Effector memory CD8-positive, alpha-beta T cell (primary cell): Measurements from ENCODE around the gene SLC35E3.
"Not testable (repeated sequence)": the region's sequence is repeated elsewhere in the genome, so short reads cannot be mapped to it uniquely, and the experiment has no call there.

Experiments used
- ATAC-seq: fragments of 150-1000 bp; cut with Tn5 transposase; replicated peaks from 2 replicates; pipeline ENCODE4 v1.10.0; 2021; ENCODE audit warnings: mild to moderate bottlenecking, moderate library complexity
- DNase-seq, 3 experiments: peaks; one replicate each; pipeline ENCODE4 v3.0.0; 2021
- H3K27ac Mint-ChIP-seq, 2 donors: one replicate each; pipeline ENCODE4 v1.8.0; 2022; ENCODE audit warnings: mild to moderate bottlenecking in 2 of 2, mixed read lengths in 2 of 2, moderate library complexity in 2 of 2
- H3K27me3 Mint-ChIP-seq, 2 donors: one replicate each; pipeline ENCODE4 v1.8.0; 2022; ENCODE audit warnings: mixed read lengths in 2 of 2
- H3K36me3 Mint-ChIP-seq: one replicate; pipeline ENCODE4 v1.8.0; 2022; ENCODE audit warnings: mild to moderate bottlenecking, moderate library complexity, mixed read lengths; ENCODE audit not compliant: insufficient read depth
- H3K4me1 Mint-ChIP-seq, 2 donors: one replicate each; pipeline ENCODE4 v1.8.0; 2022; ENCODE audit warnings: low read depth in 2 of 2, mixed read lengths in 2 of 2
- H3K4me3 Mint-ChIP-seq, 2 donors: one replicate each; pipeline ENCODE4 v1.8.0; 2022; ENCODE audit warnings: mild to moderate bottlenecking in 2 of 2, mixed read lengths in 2 of 2, moderate library complexity in 2 of 2
- H3K9me3 Mint-ChIP-seq, 2 donors: one replicate each; pipeline ENCODE4 v1.8.0; 2022; ENCODE audit warnings: mixed read lengths in 2 of 2

SLC35E3 gene

GRCh38 chr12:68792952-68793351 is 47.0 kb downstream of the SLC35E3 start:
- Mint-ChIP-seq H3K36me3 (no peaks in the 10 kb centered on the region), H3K4me1 (no peaks in the 10 kb centered on the region)

GRCh38 chr12:68793436-68793835 is 47.5 kb downstream of the SLC35E3 start:
- Mint-ChIP-seq H3K27ac (peak overlapping the region in 1 of 2 donors; percentile 51), H3K27me3 (no peaks in the 10 kb centered on the region), H3K4me3 (no peak overlapping the region), H3K9me3 (no peaks in the 10 kb centered on the region), H3K4me1 (no peaks in the 10 kb centered on the region), H3K36me3 (no peaks in the 10 kb centered on the region)
- ATAC-seq, result no peak
- no peak for DNase-seq

More at GRCh38 chr12:68792952-68793351, 47.0 kb downstream of the SLC35E3 start:
- H3K27ac Mint-ChIP-seq, result peak overlapping the region in 1 of 2 donors; percentile 51
- no peaks in the 10 kb centered on the region for H3K27me3 Mint-ChIP-seq
- ATAC-seq (peak; percentile 89), DNase-seq (peak; percentile 10 to 45 (median 33))
- no peak overlapping the region for H3K4me3 Mint-ChIP-seq
- H3K9me3 Mint-ChIP-seq, result no peaks in the 10 kb centered on the region

DNA sequence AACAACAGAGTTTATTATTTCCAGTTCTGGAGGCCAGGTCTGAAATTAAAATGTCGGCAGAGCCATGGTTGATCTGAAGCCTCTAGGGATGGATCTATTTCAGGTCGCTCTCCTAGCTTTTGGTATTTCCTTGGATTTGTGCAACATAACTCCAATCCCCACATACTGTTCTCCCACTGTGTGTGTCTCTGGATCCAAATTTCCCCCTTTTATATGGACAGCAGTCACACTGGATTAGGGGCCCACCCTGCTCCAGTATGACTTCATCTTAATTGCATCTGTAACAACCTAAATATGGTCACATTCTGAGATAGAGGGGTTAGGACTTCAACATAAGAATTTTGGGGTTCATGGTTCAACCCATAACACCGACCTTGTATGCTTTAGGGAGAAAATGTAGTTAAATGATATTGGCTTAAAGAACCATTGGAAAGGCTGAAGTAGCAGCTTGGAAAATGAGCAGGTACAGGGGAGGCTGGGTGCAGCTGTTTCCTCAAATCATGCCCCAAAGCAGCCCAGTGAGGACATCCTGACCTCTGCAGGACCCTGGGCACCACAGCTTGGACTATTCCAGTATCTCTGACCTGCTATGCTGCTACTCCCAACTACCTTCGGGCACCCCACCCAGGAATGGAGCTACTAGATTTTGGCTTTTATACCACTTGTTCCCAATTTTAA is 48.1 kb downstream of the SLC35E3 start:
- H3K27me3 Mint-ChIP-seq, result no peaks in the 10 kb centered on the region
- no peak overlapping the region for H3K4me3 Mint-ChIP-seq
- H3K36me3 Mint-ChIP-seq, result no peaks in the 10 kb centered on the region
- ATAC-seq, result no peak
- H3K4me1 Mint-ChIP-seq, result no peaks in the 10 kb centered on the region
- H3K9me3 Mint-ChIP-seq, result no peaks in the 10 kb centered on the region
- no peak overlapping the region for H3K27ac Mint-ChIP-seq
- DNase-seq, result no peak

- Mint-ChIP-seq H3K9me3 (no peaks in the 10 kb centered on the region), H3K4me3 (no peak overlapping the region), H3K27me3 (peaks cover 0 to 2% of the 10 kb centered on the region in 2 donors), H3K27ac (no peak overlapping the region), H3K4me1 (no peaks in the 10 kb centered on the region), H3K36me3 (no peaks in the 10 kb centered on the region)
- no peak for ATAC-seq
- DNase-seq, result no peak
Measured at GRCh38 chr12:68794653-68795251, 48.8 kb downstream of the SLC35E3 start.

DNA sequence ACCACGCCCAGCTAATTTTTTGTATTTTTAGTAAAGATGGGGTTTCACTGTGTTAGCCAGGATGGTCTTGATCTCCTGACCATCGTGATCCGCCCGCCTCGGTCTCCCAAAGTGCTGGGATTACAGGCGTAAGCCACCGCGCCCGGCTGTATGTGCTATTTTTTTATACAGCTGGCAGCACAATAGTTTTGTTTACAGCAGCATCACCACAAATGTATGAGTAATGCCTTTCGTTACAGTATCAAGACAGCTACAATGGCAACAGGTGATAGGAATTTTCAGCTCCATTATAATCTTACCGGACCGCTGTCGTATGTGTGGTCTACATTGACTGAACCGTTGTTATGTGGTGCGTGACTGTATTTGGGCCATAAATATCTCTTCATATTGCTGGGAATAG is 50.4 kb downstream of the SLC35E3 start:
- no peak for ATAC-seq
- H3K27me3 Mint-ChIP-seq, result peaks cover 0 to 7% of the 10 kb centered on the region in 2 donors
- H3K36me3 Mint-ChIP-seq, result no peaks in the 10 kb centered on the region
- H3K4me1 Mint-ChIP-seq, result no peaks in the 10 kb centered on the region
- DNase-seq, result no peak
- no peak overlapping the region for H3K4me3 Mint-ChIP-seq
- H3K27ac Mint-ChIP-seq, result no peak overlapping the region
- H3K9me3 Mint-ChIP-seq, result no peaks in the 10 kb centered on the region

GRCh38 chr12:68798882-68799234 is 52.9 kb downstream of the SLC35E3 start:
- Mint-ChIP-seq H3K4me1 (no peaks in the 10 kb centered on the region), H3K36me3 (no peaks in the 10 kb centered on the region), H3K27me3 (peaks cover 0 to 7% of the 10 kb centered on the region in 2 donors), H3K4me3 (no peak overlapping the region), H3K27ac (no peak overlapping the region), H3K9me3 (no peaks in the 10 kb centered on the region)
- DNase-seq (no peak), ATAC-seq (no peak)

DNA sequence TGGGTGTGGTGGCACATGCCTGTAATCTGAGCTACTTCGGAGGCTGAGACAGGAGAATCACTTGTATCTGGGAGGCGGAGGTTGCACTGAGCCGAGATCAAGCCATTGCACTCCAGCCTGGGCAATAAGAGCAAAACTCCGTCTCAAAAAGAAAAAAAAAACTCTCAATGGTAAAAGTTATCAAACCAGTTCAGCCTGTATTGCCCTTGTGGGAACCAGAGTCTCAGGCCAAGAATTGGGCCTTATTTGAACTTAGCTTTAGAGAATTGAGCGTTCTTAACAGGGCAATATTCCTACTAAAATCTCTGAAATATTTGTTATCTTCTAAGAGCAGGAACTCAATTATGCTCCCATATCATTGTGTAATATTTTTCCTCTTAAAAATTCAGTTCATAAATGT is 54.3 kb downstream of the SLC35E3 start:
- DNase-seq (no peak), ATAC-seq (no peak)
- Mint-ChIP-seq H3K4me3 (no peak overlapping the region), H3K36me3 (no peaks in the 10 kb centered on the region), H3K27ac (no peak overlapping the region), H3K9me3 (no peaks in the 10 kb centered on the region), H3K27me3 (peaks cover 0 to 7% of the 10 kb centered on the region in 2 donors), H3K4me1 (no peaks in the 10 kb centered on the region)

GRCh38 chr12:68801124-68801523 is 55.1 kb downstream of the SLC35E3 start:
- H3K27me3 Mint-ChIP-seq, H3K9me3 Mint-ChIP-seq, H3K4me3 Mint-ChIP-seq, H3K4me1 Mint-ChIP-seq, H3K36me3 Mint-ChIP-seq, DNase-seq, ATAC-seq, H3K27ac Mint-ChIP-seq: not testable (repeated sequence)

DNA sequence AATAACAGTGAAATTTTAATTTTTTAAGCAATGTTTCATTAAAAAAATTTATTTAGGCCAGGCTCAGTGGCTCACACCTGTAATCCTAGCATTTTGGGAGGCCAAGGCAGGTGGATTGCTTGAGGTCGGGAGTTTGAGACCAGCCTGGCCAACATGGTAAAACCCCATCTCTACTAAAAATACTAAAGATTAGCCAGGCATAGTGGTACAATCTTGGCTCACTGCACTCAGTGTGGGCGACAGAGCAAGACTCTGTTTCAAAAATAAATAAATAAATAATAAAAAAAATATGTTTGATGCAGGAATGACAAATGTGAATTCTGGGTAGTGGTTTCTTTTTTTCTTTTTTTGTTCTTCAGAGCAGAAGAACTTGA is 56.4 kb downstream of the SLC35E3 start:
- not testable (repeated sequence) for ATAC-seq, H3K27ac Mint-ChIP-seq, DNase-seq, H3K4me3 Mint-ChIP-seq, H3K4me1 Mint-ChIP-seq, H3K9me3 Mint-ChIP-seq, H3K27me3 Mint-ChIP-seq, H3K36me3 Mint-ChIP-seq

DNA sequence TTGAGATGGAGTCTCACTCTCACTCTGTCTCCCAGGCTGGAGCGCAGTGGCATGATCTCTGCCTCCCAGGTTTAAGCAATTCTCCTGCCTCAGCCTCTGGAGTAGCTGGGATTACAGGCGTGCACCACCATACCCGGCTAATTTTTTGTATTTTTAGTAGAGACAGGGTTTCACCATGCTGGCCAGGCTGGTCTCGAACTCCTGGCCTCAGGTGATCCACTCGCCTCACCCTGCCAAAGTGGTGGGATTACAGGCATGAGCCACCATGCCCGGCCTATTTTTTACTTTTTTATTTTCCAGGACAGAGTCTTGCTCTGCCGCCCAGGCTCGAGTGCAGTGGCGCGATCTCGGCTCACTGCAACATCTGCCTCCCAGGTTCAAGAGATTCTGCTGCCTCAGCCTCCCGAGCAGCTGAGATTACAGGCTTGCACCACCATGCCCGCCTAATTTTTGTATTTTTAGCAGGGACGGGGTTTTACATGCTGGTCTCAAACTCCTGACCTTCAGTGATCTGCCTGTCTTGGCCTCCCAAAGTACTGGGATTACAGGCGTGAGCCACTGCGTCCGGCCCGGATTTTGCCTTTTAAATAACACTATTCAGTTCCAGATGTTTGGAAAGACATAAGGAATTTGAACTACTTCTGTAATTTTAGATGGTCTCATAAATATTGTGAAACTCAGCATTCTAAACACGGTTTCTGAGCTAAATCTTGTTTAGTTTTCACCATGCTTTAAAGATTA is 57.1 kb downstream of the SLC35E3 start:
- not testable (repeated sequence) for H3K9me3 Mint-ChIP-seq, H3K4me1 Mint-ChIP-seq, H3K4me3 Mint-ChIP-seq

DNA sequence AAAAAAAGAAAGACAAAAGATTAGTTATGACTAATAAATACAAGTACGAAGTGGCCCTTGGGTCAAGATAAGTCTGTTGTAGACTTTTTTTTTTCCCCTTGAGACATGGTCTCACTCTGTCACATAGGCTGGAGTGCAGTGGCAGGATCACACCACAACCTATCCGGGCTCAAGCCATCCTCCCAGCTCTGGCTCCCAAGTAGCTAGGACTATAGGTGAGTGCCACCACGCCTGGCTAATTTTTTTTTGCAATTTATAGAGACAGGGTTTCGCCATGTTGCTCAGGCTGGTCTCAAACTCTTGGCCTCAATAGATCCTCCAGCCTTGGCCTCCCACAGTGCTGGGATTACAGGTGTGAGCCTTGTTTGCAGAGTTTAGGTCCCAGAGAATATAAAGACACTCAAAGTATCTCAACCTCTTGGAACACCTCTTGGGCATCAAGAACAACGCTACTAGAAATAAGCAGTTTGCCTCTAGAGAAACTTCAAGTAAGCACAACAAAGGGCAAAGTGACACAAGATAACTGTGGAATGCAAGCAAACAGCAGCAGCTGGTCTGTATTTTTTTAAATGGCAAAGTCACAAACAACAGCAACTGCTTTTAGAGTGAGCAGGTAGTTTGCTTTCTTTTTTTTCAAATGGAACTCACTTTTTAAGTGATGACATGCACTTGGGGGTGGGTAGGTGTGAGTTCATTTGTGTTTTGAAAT is 58.1 kb downstream of the SLC35E3 start:
- Mint-ChIP-seq H3K27ac (no peak overlapping the region), H3K36me3 (peaks cover 20% of the 10 kb centered on the region), H3K9me3 (no peaks in the 10 kb centered on the region), H3K27me3 (peaks cover 0 to 7% of the 10 kb centered on the region in 2 donors), H3K4me1 (peaks cover 9 to 14% of the 10 kb centered on the region in 2 donors), H3K4me3 (no peak overlapping the region)
- DNase-seq (no peak), ATAC-seq (no peak)

More for the DNA sequence above, 57.1 kb downstream of the SLC35E3 start:
- DNase-seq, H3K27ac Mint-ChIP-seq, ATAC-seq, H3K27me3 Mint-ChIP-seq: not testable (repeated sequence)
- H3K36me3 Mint-ChIP-seq, result peaks cover 10% of the 10 kb centered on the region

- H3K4me1 Mint-ChIP-seq, result peaks cover 9 to 16% of the 10 kb centered on the region in 2 donors
- H3K4me3 Mint-ChIP-seq, result no peak overlapping the region
- no peak for ATAC-seq
- no peak for DNase-seq
- H3K27me3 Mint-ChIP-seq, result peaks cover 0 to 3% of the 10 kb centered on the region in 2 donors
- no peaks in the 10 kb centered on the region for H3K9me3 Mint-ChIP-seq
- no peak overlapping the region for H3K27ac Mint-ChIP-seq
- H3K36me3 Mint-ChIP-seq, result peaks cover 29% of the 10 kb centered on the region
Measured at GRCh38 chr12:68804657-68805591, 58.9 kb downstream of the SLC35E3 start.
